ENCODE results near the gene CCDC7.
"Not testable (repeated sequence)": the region's sequence is repeated elsewhere in the genome, so short reads cannot be mapped to it uniquely, and the experiment has no call there.

The CCDC7 gene

DNA sequence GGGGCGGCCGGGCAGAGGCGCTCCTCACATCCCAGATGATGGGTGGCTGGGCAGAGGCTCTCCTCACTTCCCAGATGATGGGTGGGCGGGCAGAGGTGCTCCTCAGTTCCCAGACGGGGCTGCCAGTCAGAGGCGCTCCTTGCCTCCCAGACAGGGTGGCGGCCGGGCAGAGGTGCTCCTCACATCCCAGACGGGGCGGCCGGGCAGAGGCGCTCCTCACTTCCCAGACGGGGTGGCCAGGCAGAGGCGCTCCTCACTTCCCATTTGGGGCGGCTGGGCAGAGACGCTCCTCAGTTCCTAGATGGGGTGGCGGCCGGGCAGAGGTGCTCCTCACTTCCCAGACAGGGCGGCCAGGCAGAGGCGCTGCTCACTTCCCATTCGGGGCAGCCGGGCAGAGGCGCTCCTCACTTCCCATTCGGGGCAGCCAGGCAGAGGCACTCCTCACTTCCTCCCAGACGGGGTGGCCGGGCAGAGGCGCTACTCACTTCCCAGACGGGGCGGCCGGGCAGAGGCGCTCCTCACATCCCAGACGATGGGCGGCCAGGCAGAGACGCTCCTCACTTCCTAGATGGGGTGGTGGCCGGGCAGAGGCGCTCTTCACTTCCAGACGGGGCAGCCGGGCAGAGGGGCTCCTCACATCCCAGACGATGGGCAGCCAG is 60.0 kb downstream of the CCDC7 start:
- H3K9me3 ChIP-seq (replicated peaks; ENCODE audit: low read length); H3K36me3 ChIP-seq (ENCODE audit: insufficient read depth, low read length); H3K4me2 ChIP-seq (ENCODE audit: low read length); H3K4me3 ChIP-seq (ENCODE audit: low read length); H3K27me3 ChIP-seq (ENCODE audit: control insufficient read depth, insufficient read depth, low read length); H3K9ac ChIP-seq (ENCODE audit: low read depth, low read length); H3K4me1 ChIP-seq (ENCODE audit: control insufficient read depth, insufficient read depth, low read length): not testable (repeated sequence)

DNA sequence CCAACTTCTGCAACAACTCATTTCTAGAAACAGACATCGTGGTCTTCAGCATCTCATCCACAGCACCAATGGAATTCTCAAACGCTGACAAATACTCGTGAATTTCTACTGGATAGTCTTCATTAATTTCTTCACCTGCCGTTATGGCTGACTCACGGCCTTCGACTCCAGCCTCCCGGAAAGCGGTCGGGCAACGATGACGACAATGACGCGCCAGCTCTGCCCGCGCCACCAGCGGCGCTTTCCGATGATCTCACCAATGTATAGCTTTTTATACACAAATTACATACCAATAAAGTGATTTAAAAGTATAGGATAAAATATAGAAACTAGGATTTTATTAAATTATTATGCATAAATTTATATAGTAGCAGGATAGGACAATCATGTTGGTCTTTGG is 65.7 kb downstream of the CCDC7 start:
- Histone ChIP-seq H3K36me3 (ENCODE audit: insufficient read depth, low read length) (no peaks in the 10 kb centered on the region), H3K9me3 (replicated peaks; ENCODE audit: low read length) (no peaks in the 10 kb centered on the region), H3K9ac (ENCODE audit: low read depth, low read length) (no peak overlapping the region)

DNA sequence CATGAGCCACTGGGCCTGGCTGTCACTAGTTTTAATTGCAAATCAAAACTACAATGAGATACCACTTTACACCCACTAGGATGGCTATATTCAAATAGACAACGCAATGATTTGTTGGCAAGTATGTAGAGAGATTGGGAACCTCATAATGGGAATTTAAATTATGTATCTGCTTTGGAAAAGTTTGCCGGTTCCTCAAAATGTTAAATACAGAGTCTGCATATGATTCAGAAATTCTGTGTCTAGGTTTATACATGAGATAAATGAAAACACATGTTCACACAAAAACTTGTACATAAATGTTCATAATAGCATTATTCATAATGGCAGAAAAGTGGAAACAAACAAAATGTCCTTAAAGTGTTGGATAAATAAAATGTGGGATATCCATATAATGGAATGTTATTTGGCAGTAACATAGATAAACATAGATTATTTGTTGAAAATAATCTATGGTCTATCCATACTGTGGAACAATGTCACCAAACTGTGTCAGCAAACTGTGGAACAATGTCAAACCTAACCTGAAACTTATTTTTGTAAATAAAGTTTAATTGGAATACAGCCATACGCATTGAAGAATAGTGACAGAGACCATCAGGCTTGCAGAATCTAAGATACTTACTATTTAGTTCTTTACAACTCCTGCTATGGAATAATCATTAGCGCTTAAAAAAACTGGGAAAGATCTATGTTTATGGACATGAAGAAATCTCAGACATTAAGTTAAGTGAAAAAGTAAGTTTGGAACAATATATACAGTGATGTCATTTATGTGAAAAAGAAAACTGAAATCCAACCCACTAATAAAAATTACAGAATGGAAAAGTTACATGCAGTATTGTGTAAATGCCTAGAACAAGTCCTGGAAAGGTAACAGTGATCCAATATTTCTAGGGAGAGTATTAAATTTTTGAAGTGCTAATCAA is 70.9 kb downstream of the CCDC7 start:
- Histone ChIP-seq H3K4me2 (ENCODE audit: low read length) (no peak overlapping the region), H3K9me3 (replicated peaks; ENCODE audit: low read length) (no peaks in the 10 kb centered on the region), H3K4me1 (ENCODE audit: control insufficient read depth, insufficient read depth, low read length) (no peaks in the 10 kb centered on the region), H3K27me3 (ENCODE audit: control insufficient read depth, insufficient read depth, low read length) (no peaks in the 10 kb centered on the region), H3K36me3 (ENCODE audit: insufficient read depth, low read length) (no peaks in the 10 kb centered on the region), H3K4me3 (ENCODE audit: low read length) (no peak overlapping the region), H3K9ac (ENCODE audit: low read depth, low read length) (no peak overlapping the region)

More for the DNA sequence above, 65.7 kb downstream of the CCDC7 start:
- Histone ChIP-seq H3K27me3 (ENCODE audit: control insufficient read depth, insufficient read depth, low read length) (no peaks in the 10 kb centered on the region), H3K4me3 (ENCODE audit: low read length) (no peak overlapping the region), H3K4me1 (ENCODE audit: control insufficient read depth, insufficient read depth, low read length) (no peaks in the 10 kb centered on the region), H3K4me2 (ENCODE audit: low read length) (no peak overlapping the region)

DNA sequence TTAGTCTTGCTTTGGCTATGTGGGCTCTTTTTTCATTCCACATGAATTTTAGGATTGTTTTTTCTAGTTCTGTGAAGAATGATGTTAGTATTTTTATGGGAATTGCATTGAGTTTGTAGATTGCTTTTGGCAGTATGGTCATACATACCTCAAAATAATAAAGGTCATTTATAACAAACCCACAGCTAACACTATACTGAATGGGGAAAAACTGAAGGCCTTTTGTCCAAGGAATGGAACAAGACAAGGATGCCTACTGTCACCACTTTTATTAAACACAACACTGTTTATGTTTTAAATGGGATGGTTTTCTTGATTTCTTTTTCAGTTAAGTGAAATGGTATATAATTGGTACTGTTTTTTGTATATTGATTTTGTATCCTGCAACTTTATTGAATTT is 84.3 kb downstream of the CCDC7 start:
- Histone ChIP-seq H3K4me1 (ENCODE audit: control insufficient read depth, insufficient read depth, low read length) (no peaks in the 10 kb centered on the region), H3K9me3 (replicated peaks; ENCODE audit: low read length) (no peaks in the 10 kb centered on the region), H3K9ac (ENCODE audit: low read depth, low read length) (no peak overlapping the region), H3K36me3 (ENCODE audit: insufficient read depth, low read length) (no peaks in the 10 kb centered on the region), H3K4me3 (ENCODE audit: low read length) (no peak overlapping the region), H3K27me3 (ENCODE audit: control insufficient read depth, insufficient read depth, low read length) (no peaks in the 10 kb centered on the region), H3K4me2 (ENCODE audit: low read length) (no peak overlapping the region)

DNA sequence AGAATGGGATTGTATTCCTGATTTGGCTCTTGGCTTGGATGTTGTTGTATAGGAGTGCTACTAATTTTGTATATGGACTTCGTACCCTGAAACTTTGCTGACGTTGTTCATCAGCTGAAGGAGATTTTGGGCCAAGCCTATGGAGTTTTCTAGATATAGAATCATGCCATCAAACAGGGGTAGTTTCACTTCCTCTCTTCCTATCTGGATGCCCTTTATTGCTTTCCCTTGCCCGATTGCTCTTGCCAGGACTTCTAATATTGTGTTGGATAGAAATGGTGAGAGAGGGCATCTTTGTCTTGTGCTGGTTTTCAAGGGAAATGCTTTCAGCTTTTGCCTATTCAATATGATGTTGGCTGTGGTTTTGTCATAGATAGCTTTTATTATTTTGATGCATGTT is 92.3 kb downstream of the CCDC7 start:
- H3K4me1 ChIP-seq (ENCODE audit: control insufficient read depth, insufficient read depth, low read length) = no peaks in the 10 kb centered on the region
- no peak overlapping the region for H3K4me3 ChIP-seq (ENCODE audit: low read length)
- H3K4me2 ChIP-seq (ENCODE audit: low read length) = no peak overlapping the region
- no peaks in the 10 kb centered on the region for H3K27me3 ChIP-seq (ENCODE audit: control insufficient read depth, insufficient read depth, low read length)
- no peaks in the 10 kb centered on the region for H3K36me3 ChIP-seq (ENCODE audit: insufficient read depth, low read length)
- no peak overlapping the region for H3K9ac ChIP-seq (ENCODE audit: low read depth, low read length)
- H3K9me3 ChIP-seq (replicated peaks; ENCODE audit: low read length) = no peaks in the 10 kb centered on the region

DNA sequence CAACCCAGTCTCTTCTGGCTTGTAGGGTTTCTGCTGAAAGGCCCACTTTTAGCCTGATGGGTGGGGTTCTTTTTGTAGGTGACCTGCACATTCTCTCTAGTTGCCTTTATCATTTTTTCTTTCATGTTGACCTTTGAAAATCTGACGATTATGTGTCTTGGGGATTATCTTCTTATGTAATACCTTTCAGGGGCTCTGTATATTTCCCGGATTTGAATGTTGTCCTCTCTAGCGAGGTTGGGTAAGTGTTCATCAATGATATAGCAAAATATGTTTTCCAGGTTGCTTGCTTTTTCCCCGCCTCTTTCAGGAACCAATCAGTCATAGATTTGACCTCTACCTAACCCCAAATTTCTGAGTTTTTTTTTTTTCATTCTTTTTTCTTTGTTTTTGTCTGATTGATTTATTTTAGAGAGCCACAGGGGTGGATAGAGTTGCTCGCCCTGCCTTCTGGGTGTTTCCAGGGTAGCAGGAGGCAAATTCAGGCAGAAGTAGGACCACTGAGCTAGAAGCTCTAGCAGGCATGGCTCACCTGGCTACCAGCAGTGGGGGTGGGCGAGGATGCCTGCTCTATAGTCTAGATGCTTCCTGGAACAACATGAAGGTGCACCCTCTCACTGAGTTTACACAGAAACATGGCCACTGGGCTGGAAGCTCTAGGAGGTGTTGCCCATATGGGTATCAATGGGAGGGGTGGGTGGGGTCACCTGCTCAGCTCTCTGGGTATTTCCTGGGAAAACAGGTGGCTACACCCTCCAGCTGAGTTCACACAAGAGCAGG is 94.9 kb downstream of the CCDC7 start:
- no peaks in the 10 kb centered on the region for H3K27me3 ChIP-seq (ENCODE audit: control insufficient read depth, insufficient read depth, low read length)
- no peaks in the 10 kb centered on the region for H3K36me3 ChIP-seq (ENCODE audit: insufficient read depth, low read length)
- H3K4me2 ChIP-seq (ENCODE audit: low read length) = no peak overlapping the region
- H3K4me3 ChIP-seq (ENCODE audit: low read length) = no peak overlapping the region
- no peaks in the 10 kb centered on the region for H3K9me3 ChIP-seq (replicated peaks; ENCODE audit: low read length)
- H3K9ac ChIP-seq (ENCODE audit: low read depth, low read length) = no peak overlapping the region
- H3K4me1 ChIP-seq (ENCODE audit: control insufficient read depth, insufficient read depth, low read length) = no peaks in the 10 kb centered on the region

DNA sequence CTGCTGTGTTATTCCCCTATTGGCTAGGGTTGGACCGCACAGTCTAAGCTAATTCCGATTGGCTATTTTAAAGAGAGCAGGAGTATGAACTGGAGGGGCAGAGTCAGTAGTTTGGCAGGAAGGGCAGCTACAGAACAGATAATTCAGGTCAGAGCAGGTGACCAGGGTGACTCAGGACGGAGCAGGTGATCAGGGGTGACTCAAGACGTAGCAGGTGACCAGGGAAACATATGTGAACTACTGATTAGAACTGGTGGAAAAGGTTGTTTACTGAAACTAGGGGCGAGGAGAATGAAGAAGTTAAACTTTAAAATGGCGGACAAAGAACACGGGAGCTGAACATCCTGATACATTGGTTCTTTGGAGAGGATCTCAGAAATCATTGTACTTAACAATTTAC is 102.3 kb downstream of the CCDC7 start:
- no peaks in the 10 kb centered on the region for H3K36me3 ChIP-seq (ENCODE audit: insufficient read depth, low read length)
- no peak overlapping the region for H3K9ac ChIP-seq (ENCODE audit: low read depth, low read length)
- no peak overlapping the region for H3K4me2 ChIP-seq (ENCODE audit: low read length)
- H3K4me1 ChIP-seq (ENCODE audit: control insufficient read depth, insufficient read depth, low read length) = no peaks in the 10 kb centered on the region
- no peaks in the 10 kb centered on the region for H3K9me3 ChIP-seq (replicated peaks; ENCODE audit: low read length)
- no peaks in the 10 kb centered on the region for H3K27me3 ChIP-seq (ENCODE audit: control insufficient read depth, insufficient read depth, low read length)
- H3K4me3 ChIP-seq (ENCODE audit: low read length) = no peak overlapping the region

DNA sequence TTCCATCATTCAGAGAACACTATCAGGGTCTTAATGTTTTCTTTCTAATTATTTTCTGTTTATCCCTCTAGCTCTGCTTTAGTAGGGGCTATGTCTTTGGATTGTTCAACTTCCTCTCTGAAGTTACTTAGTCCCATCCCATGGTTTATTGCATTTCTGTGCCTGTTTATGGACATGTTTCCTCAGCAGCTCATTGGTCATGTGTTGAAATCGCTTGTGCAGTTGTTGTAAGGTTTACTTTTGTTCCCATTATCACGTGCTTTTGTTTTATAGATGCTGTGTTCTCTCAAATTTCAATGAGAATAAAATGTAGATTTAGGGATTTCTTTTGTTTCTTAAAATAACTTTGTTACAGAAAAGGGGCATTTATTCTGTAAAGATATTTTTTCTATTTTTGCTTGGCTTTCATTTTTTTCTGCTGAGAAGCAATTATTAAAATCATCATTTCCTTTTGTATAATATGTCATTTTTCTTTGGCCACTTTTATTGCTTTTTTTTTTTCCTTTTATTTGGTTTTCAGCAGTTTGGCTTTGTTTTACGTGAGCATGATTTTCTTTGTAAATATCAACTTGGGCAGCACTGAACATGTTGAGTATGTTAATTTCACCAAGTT is 110.9 kb downstream of the CCDC7 start:
- Histone ChIP-seq H3K27me3 (ENCODE audit: control insufficient read depth, insufficient read depth, low read length) (no peaks in the 10 kb centered on the region), H3K36me3 (ENCODE audit: insufficient read depth, low read length) (no peaks in the 10 kb centered on the region), H3K9ac (ENCODE audit: low read depth, low read length) (no peak overlapping the region), H3K4me1 (ENCODE audit: control insufficient read depth, insufficient read depth, low read length) (no peaks in the 10 kb centered on the region), H3K4me2 (ENCODE audit: low read length) (no peak overlapping the region), H3K9me3 (replicated peaks; ENCODE audit: low read length) (no peaks in the 10 kb centered on the region), H3K4me3 (ENCODE audit: low read length) (no peak overlapping the region)

DNA sequence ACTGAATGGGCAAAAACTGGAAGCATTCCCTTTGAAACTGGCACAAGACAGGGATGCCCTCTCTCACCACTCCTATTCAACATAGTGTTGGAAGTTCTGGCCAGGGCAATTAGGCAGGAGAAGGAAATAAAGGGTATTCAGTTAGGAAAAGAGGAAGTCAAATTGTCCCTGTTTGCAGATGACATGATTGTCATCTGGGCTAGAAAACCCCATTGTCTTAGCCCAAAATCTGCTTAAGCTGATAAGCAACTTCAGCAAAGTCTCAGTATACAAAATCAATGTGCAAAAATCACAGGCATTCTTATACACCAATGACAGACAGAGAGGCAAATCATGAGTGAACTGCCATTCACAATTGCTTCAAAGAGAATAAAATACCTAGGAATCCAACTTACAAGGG is 116.8 kb downstream of the CCDC7 start:
- H3K4me2 ChIP-seq (ENCODE audit: low read length); H3K9ac ChIP-seq (ENCODE audit: low read depth, low read length); H3K4me1 ChIP-seq (ENCODE audit: control insufficient read depth, insufficient read depth, low read length); H3K27me3 ChIP-seq (ENCODE audit: control insufficient read depth, insufficient read depth, low read length); H3K36me3 ChIP-seq (ENCODE audit: insufficient read depth, low read length); H3K9me3 ChIP-seq (replicated peaks; ENCODE audit: low read length); H3K4me3 ChIP-seq (ENCODE audit: low read length): not testable (repeated sequence)

DNA sequence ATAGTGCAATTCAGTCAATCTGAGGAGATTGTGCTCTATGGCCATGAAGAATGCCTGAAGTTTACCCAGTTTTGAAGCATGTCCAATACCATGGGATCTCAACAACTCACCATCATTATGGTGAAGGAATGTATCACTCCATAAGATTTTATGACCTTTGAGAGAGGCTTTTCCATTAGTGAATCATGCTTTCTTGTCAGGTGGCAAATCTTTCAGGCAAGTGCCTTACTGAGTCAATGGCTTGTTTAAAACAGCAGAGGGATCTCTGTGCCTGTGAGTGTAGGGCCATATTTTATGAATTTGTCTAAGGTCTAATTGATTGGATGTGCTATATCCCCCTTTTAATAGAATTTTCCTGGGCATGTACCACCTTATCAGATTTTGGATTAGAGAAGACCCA is 131.5 kb downstream of the CCDC7 start:
- Histone ChIP-seq H3K36me3 (ENCODE audit: insufficient read depth, low read length) (no peaks in the 10 kb centered on the region), H3K4me3 (ENCODE audit: low read length) (no peak overlapping the region), H3K4me1 (ENCODE audit: control insufficient read depth, insufficient read depth, low read length) (no peaks in the 10 kb centered on the region), H3K27me3 (ENCODE audit: control insufficient read depth, insufficient read depth, low read length) (no peaks in the 10 kb centered on the region), H3K9me3 (replicated peaks; ENCODE audit: low read length) (no peaks in the 10 kb centered on the region), H3K9ac (ENCODE audit: low read depth, low read length) (no peak overlapping the region), H3K4me2 (ENCODE audit: low read length) (no peak overlapping the region)

DNA sequence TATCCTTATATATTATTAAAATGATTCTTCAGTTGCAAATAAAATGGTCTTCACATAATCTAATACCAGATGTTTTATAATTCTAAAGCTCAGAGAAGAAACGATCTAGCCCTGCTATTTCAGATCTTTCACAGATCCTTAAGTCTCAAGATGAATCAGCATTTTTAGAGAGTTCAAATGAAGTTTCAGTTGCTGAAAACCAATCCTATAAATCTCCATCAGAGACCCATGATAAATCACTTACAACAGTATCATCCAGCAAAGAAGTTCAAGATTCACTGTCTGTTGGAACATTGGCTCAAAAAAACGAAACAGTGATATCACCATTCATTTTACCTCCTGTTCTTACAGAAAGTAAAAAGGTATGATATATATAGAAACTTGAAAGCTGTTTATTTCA is 137.0 kb downstream of the CCDC7 start:
- Histone ChIP-seq H3K27me3 (ENCODE audit: control insufficient read depth, insufficient read depth, low read length) (no peaks in the 10 kb centered on the region), H3K4me2 (ENCODE audit: low read length) (no peak overlapping the region), H3K4me1 (ENCODE audit: control insufficient read depth, insufficient read depth, low read length) (peaks cover 4% of the 10 kb centered on the region)

More for the DNA sequence above, 137.0 kb downstream of the CCDC7 start:
- Histone ChIP-seq H3K4me3 (ENCODE audit: low read length) (no peak overlapping the region), H3K36me3 (ENCODE audit: insufficient read depth, low read length) (no peaks in the 10 kb centered on the region), H3K9ac (ENCODE audit: low read depth, low read length) (no peak overlapping the region), H3K9me3 (replicated peaks; ENCODE audit: low read length) (no peaks in the 10 kb centered on the region)
